Liver (tissue), 3 donors: ENCODE results near the gene ZNF827.

Experiments
- CTCF ChIP-seq: fragments of 150-350 bp; IDR thresholded peaks from 2 replicates; pipeline ENCODE4 v1.5.1; 2017; ENCODE audit warnings: improper control_type of control experiment, low read depth, low read length; ENCODE audit not compliant: missing input control
- MAX ChIP-seq: IDR thresholded peaks from 2 replicates; pipeline ENCODE4 v1.6.1; 2016; ENCODE audit warnings: antibody characterized with exemption
- RAD21 ChIP-seq, 2 donors: IDR thresholded peaks; 2 replicates each; pipeline ENCODE4 v1.6.1; 2016; ENCODE audit warnings: antibody characterized with exemption in 2 of 2, mild to moderate bottlenecking in 2 of 2
- RXRA ChIP-seq, 2 donors: IDR thresholded peaks; 2 replicates each; pipeline ENCODE4 v1.6.1; 2017 to 2018; ENCODE audit warnings: antibody characterized with exemption in 2 of 2, mild to moderate bottlenecking in 1 of 2
- donor health status: healthy.
- donor health status: healthy.

- TF ChIP-seq RXRA (IDR thresholded peaks at IDR 0.05) (no peak), CTCF (no peak), RAD21 (IDR thresholded peaks at IDR 0.05) (no peak), MAX (no peak)
Measured at GRCh38 chr4:145828802-145829485, 109.7 kb downstream of the ZNF827 start.
